A549 (cell line): ENCODE data around the gene SEC14L3. TPM values are rescaled to one million over a fixed set of nuclear protein-coding genes. Genes with fewer than 3 reads are reported as not detected.

Source experiments
- ATAC-seq, 2 experiments: fragments of 200-7000 bp in 1 of 2; fragments of >200 bp in 1 of 2; cut with Nextera tagmentation in 1 of 2; cut with Tn5 transposase in 1 of 2; 3 replicates each; pipeline versions ENCODE4 v1.8.0 to v1.9.1; 2018 to 2020; ENCODE audit warnings: mild to moderate bottlenecking in 1 of 2, moderate library complexity in 1 of 2
- CTCF ChIA-PET: fragments of 300-600 bp; sonication (Branson Sonifier 250); formaldehyde crosslinking; extraction: SDS; loops from one replicate; lab custom pipeline; 2021; ENCODE audit warnings: antibody characterized with exemption, inconsistent platforms; lab: Yijun Ruan, JAX
- POLR2A ChIA-PET: fragments of 350-600 bp; formaldehyde crosslinking; extraction: SDS; loops from one replicate; lab custom pipeline; 2021; ENCODE audit warnings: antibody characterized with exemption, inconsistent platforms; lab: Yijun Ruan, JAX
- DNase-seq, 2 experiments: peaks; one replicate each; pipeline versions ENCODE4 v3.0.0 to v3.0.0-alpha.2; 2011 to 2016; ENCODE audit warnings: low read depth in 1 of 2, low spot score in 1 of 2
- FAIRE-seq: peaks from 2 replicates; lab custom pipeline; 2011; peaks lifted over from hg19 to GRCh38; lab: Jason Lieb, UNC
- H3K27ac ChIP-seq, 2 experiments: fragments of >200 bp; sonication (Bioruptor Twin); formaldehyde crosslinking; 3 replicates each; pipeline ENCODE4 v1.5.1; 2016 to 2017
- H3K4me1 ChIP-seq: fragments of >200 bp; sonication (Bioruptor Twin); formaldehyde crosslinking; 3 replicates; pipeline ENCODE4 v1.6.1; 2016
- H3K4me2 ChIP-seq: fragments of >200 bp; sonication (Bioruptor Twin); formaldehyde crosslinking; 3 replicates; pipeline ENCODE4 v1.6.1; 2016
- H3K4me3 ChIP-seq: fragments of >200 bp; sonication (Bioruptor Twin); formaldehyde crosslinking; 3 replicates; pipeline ENCODE4 v1.5.1; 2016
- H3K9me3 ChIP-seq: fragments of >200 bp; sonication (Bioruptor Twin); formaldehyde crosslinking; 3 replicates; pipeline ENCODE4 v1.6.1; 2016
- BHLHE40 ChIP-seq: IDR thresholded peaks from 2 replicates; pipeline ENCODE4 v1.6.1; 2012; ENCODE audit warnings: low read depth, low read length, inconsistent platforms
- EHF ChIP-seq: fragments of 250-450 bp; sonication (Bioruptor Pico); IDR thresholded peaks from 2 replicates; pipeline ENCODE4 v1.5.0; 2020; ENCODE audit warnings: mild to moderate bottlenecking
- JUN ChIP-seq, 2 experiments: fragments of >200 bp; sonication (Bioruptor Twin); formaldehyde crosslinking; IDR thresholded peaks; 2 replicates in 1 of 2; 3 replicates in 1 of 2; pipeline ENCODE4 v1.6.1; 2016 to 2017
- PHF8 ChIP-seq: fragments of 200-600 bp; sonication (generic); IDR thresholded peaks from 2 replicates; pipeline ENCODE4 v1.6.1; 2016; ENCODE audit warnings: low read depth, mild to moderate bottlenecking, antibody characterized with exemption, moderate library complexity, borderline replicate concordance
- POLR2A ChIP-seq: IDR thresholded peaks from 2 replicates; pipeline ENCODE4 v1.6.1; 2012; ENCODE audit warnings: mild to moderate bottlenecking, low read length
- WGBS: methylation state at CpG from one replicate; pipeline ENCODE4 v1.1.6; 2017; ENCODE audit errors: missing lambda C conversion rate; 5-methylcytosine and 5-hydroxymethylcytosine counted together
- polyA plus RNA-seq, 4 experiments: library from polyadenylated mRNA; depleted of rRNA in 3 of 4; stranded (reverse); fragments of >200 nt; fragmentation: RNase III in 1 of 4; extraction: RNeasy Plus Mini Kit Qiagen cat#74134 plus additional on column Dnase treatment in 1 of 4; gene quantifications; 2 replicates in 3 of 4; 3 replicates in 1 of 4; pipeline ENCODE4 v1.2.3, GENCODE V29; 2011 to 2017
- TF ChIP-seq, protein P1 (sequence below): fragments of 200-600 bp; sonication (generic); IDR thresholded peaks from 2 replicates; pipeline ENCODE4 v1.6.1; 2016; ENCODE audit warnings: antibody characterized with exemption, mild to moderate bottlenecking, moderate library complexity
- TF ChIP-seq, protein P2 (sequence below): fragments of >200 bp; sonication (Bioruptor Twin); formaldehyde crosslinking; IDR thresholded peaks from 2 replicates; pipeline ENCODE4 v1.6.1; 2016
- TF ChIP-seq, protein P3 (sequence below): IDR thresholded peaks from 2 replicates; pipeline ENCODE4 v1.6.1; 2012; ENCODE audit warnings: low read depth, borderline replicate concordance
- TF ChIP-seq, protein P4 (sequence below): fragments of 150-350 bp; IDR thresholded peaks from 2 replicates; pipeline ENCODE4 v1.6.1; 2014; ENCODE audit warnings: low read depth, mild to moderate bottlenecking, low read length
- TF ChIP-seq, protein P5 (sequence below): fragments of 250-450 bp; sonication (Bioruptor Pico); IDR thresholded peaks from 2 replicates; pipeline ENCODE4 v1.5.0; 2020; ENCODE audit warnings: low read depth, mild to moderate bottlenecking, moderate library complexity

Gene SEC14L3
- polyA plus RNA-seq, 2 of the 4 experiments (the other 2 are of a cell fraction), result 0.04 TPM; not detected in 1

GRCh38 chr22:30425616-30426387, 46.0 kb downstream of the SEC14L3 start, which contains the start of gene MTFP1 (continued):
- TF ChIP-seq, protein P1, sequence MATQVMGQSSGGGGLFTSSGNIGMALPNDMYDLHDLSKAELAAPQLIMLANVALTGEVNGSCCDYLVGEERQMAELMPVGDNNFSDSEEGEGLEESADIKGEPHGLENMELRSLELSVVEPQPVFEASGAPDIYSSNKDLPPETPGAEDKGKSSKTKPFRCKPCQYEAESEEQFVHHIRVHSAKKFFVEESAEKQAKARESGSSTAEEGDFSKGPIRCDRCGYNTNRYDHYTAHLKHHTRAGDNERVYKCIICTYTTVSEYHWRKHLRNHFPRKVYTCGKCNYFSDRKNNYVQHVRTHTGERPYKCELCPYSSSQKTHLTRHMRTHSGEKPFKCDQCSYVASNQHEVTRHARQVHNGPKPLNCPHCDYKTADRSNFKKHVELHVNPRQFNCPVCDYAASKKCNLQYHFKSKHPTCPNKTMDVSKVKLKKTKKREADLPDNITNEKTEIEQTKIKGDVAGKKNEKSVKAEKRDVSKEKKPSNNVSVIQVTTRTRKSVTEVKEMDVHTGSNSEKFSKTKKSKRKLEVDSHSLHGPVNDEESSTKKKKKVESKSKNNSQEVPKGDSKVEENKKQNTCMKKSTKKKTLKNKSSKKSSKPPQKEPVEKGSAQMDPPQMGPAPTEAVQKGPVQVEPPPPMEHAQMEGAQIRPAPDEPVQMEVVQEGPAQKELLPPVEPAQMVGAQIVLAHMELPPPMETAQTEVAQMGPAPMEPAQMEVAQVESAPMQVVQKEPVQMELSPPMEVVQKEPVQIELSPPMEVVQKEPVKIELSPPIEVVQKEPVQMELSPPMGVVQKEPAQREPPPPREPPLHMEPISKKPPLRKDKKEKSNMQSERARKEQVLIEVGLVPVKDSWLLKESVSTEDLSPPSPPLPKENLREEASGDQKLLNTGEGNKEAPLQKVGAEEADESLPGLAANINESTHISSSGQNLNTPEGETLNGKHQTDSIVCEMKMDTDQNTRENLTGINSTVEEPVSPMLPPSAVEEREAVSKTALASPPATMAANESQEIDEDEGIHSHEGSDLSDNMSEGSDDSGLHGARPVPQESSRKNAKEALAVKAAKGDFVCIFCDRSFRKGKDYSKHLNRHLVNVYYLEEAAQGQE, result peak; percentile 80
- peak; percentile 26 for TF ChIP-seq POLR2A
- TF ChIP-seq BHLHE40, result no peak
- TF ChIP-seq JUN (IDR thresholded peaks at IDR 0.05), result 0 out of 5 replicates have a peak, but pooled peaks of 1 of the 2 experiments have one; percentile 14

DNA sequence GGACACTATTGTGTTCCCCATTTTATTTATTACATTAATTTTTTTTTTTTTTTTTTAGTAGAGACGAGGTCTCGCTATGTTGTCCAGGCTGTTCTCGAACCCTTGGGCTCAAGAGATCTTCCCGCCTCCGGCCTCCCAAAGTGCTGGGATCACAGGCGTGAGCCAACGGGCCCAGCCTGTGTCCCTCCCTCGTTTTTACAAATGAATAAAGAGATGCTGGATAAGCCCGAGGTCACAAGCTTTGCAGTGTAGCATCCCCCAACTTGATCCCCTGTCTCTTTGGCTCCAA, 46.5 kb downstream of the SEC14L3 start:
- no peak for DNase-seq
- TF ChIP-seq EHF, result no peak
- TF ChIP-seq, protein P2, sequence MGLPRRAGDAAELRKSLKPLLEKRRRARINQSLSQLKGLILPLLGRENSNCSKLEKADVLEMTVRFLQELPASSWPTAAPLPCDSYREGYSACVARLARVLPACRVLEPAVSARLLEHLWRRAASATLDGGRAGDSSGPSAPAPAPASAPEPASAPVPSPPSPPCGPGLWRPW, result no peak
- TF ChIP-seq, protein P3, sequence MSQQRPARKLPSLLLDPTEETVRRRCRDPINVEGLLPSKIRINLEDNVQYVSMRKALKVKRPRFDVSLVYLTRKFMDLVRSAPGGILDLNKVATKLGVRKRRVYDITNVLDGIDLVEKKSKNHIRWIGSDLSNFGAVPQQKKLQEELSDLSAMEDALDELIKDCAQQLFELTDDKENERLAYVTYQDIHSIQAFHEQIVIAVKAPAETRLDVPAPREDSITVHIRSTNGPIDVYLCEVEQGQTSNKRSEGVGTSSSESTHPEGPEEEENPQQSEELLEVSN, result no peak
- no peak for TF ChIP-seq POLR2A
- TF ChIP-seq, protein P4, sequence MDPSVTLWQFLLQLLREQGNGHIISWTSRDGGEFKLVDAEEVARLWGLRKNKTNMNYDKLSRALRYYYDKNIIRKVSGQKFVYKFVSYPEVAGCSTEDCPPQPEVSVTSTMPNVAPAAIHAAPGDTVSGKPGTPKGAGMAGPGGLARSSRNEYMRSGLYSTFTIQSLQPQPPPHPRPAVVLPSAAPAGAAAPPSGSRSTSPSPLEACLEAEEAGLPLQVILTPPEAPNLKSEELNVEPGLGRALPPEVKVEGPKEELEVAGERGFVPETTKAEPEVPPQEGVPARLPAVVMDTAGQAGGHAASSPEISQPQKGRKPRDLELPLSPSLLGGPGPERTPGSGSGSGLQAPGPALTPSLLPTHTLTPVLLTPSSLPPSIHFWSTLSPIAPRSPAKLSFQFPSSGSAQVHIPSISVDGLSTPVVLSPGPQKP, result no peak
- no peak for TF ChIP-seq PHF8
- TF ChIP-seq, all 56 proteins: peak for 0
- ATAC-seq, result no peak; a peak in 1 of 6 replicates
- FAIRE-seq, result no peak
- peak overlapping the region; percentile 90 for H3K4me2 ChIP-seq
- H3K9me3 ChIP-seq, result no peaks in the 10 kb centered on the region
- peaks cover 33% of the 10 kb centered on the region for H3K4me1 ChIP-seq
- 14% methylated on average over 9 of the region's 9 CpGs for WGBS
- peak overlapping the region; percentile 97 for H3K27ac ChIP-seq
- ChIA-PET POLR2A (interaction anchor here (0.7 to 1.8 kb wide), 2 partner anchors 12 to 143 kb away, joined by 5 read pairs; no protein-coding TSS in a partner anchor), CTCF (interaction anchor here (1.0 to 3.9 kb wide), 6 partner anchors 20 to 181 kb away, joined by 4 to 17 read pairs (median 11); partner anchors contain the start of gene CASTOR1)
- H3K4me3 ChIP-seq, result peak overlapping the region; percentile 68

DNA sequence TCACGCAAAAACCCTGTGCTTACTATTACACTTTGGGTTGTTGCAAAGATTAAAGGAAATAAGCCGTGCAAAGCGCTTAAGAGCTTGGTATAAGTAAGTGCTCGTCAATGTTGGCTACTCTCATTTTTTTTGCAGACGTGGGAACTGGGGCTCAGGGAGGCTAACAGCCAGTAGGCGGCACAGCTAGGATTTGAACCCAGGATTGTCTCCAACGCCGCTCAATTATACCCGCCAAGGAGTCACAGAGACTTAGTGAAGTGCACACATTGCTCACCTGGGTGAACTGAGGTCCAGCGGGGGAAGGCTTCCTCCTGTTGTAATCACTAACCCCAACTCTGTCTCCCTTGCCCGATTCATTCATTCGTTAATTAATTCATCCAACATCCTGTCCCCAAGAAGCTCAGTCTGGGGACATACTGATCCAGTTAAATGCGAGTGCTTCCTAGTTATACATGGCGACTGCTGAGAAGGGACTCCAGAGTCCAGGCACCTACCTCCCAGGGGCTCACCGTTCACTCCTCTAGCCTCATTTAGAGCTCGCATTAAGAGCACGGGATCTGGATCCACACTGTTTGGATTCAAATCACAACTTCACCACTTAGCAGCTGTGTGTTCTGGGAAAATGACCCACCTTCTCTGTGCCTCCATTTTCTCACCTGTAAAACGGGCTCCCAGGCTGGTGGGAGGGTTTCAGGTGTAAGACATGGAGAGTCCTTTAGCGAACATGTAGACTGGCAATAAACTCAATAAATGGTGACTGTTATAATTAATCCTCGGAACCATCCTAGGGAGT, 47.1 kb downstream of the SEC14L3 start:
- CTCF ChIA-PET, result interaction anchor here (0.6 to 3.9 kb wide), 9 partner anchors 13 to 181 kb away, joined by 3 to 17 read pairs (median 5); partner anchors contain the start of gene CASTOR1
- DNase-seq (peak in 1 of 2 experiments; percentile 30), FAIRE-seq (no peak), ATAC-seq (no peak)
- peak overlapping the region; percentile 68 for H3K4me3 ChIP-seq
- H3K4me2 ChIP-seq, result peak overlapping the region; percentile 90
- 46% methylated on average over 20 of the region's 20 CpGs for WGBS
- H3K4me1 ChIP-seq, result peaks cover 39% of the 10 kb centered on the region
- peak overlapping the region; percentile 97 for H3K27ac ChIP-seq
- POLR2A ChIA-PET, result interaction anchor here (1.2 to 3.1 kb wide), 6 partner anchors 12 to 182 kb away, joined by 3 to 12 read pairs (median 5); partner anchors contain the start of genes CASTOR1, CCDC157, SEC14L2 and SF3A1
- no peaks in the 10 kb centered on the region for H3K9me3 ChIP-seq
- TF ChIP-seq, protein P5, sequence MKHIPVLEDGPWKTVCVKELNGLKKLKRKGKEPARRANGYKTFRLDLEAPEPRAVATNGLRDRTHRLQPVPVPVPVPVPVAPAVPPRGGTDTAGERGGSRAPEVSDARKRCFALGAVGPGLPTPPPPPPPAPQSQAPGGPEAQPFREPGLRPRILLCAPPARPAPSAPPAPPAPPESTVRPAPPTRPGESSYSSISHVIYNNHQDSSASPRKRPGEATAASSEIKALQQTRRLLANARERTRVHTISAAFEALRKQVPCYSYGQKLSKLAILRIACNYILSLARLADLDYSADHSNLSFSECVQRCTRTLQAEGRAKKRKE (CRISPR knock-in tag), result 0 out of 2 replicates have a peak, but pooled peaks have one; percentile 7
- no peak for TF ChIP-seq JUN (IDR thresholded peaks at IDR 0.05)
